HEK293 (cell line): ENCODE data around the gene DCTN1.

ENCODE experiments used
- CTCF ChIA-PET: fragments of 350-600 bp; formaldehyde crosslinking; extraction: SDS; loops from one replicate; lab custom pipeline; 2021; ENCODE audit warnings: antibody characterized with exemption; lab: Yijun Ruan, JAX
- POLR2A ChIA-PET: fragments of 300-600 bp; formaldehyde crosslinking; extraction: SDS; loops from one replicate; lab custom pipeline; 2020; ENCODE audit warnings: antibody characterized with exemption, inconsistent platforms; lab: Yijun Ruan, JAX
- H3K27ac ChIP-seq: fragments of 200-500 bp; sonication (Bioruptor generic); 2 replicates; pipeline ENCODE4 v1.5.1; 2014; ENCODE audit warnings: low read depth, low read length, control low read depth, inconsistent platforms; ENCODE audit errors: extremely low read depth
- H3K36me3 ChIP-seq, 2 experiments: fragments of 200-500 bp in 1 of 2; sonication (Bioruptor generic) in 1 of 2; 1 replicate in 1 of 2; 2 replicates in 1 of 2; pipeline ENCODE4 v1.5.1; 2014 to 2017; ENCODE audit warnings: inconsistent platforms in 2 of 2, low read length in 2 of 2; ENCODE audit not compliant: control insufficient read depth in 2 of 2, insufficient read depth in 1 of 2
- H3K4me1 ChIP-seq: fragments of 200-500 bp; sonication (Bioruptor generic); 2 replicates; pipeline ENCODE4 v1.5.1; 2014; ENCODE audit warnings: mild to moderate bottlenecking, low read length, inconsistent platforms; ENCODE audit not compliant: control insufficient read depth, insufficient read depth
- H3K4me3 ChIP-seq: 2 replicates; pipeline ENCODE4 v1.5.1; 2011; ENCODE audit warnings: low read depth, mild to moderate bottlenecking, control low read depth, low read length, moderate library complexity
- H3K9me3 ChIP-seq: fragments of 200-500 bp; sonication (Bioruptor generic); 2 replicates; pipeline ENCODE4 v1.5.1; 2014; ENCODE audit warnings: low read depth, low read length, inconsistent platforms; ENCODE audit not compliant: control insufficient read depth, insufficient read depth
- ELK4 ChIP-seq: IDR thresholded peaks from 2 replicates; pipeline ENCODE4 v1.6.1; 2011; ENCODE audit warnings: mild to moderate bottlenecking, low read depth, low read length, borderline replicate concordance
- GLI2 ChIP-seq: fragments of 450-650 bp; formaldehyde crosslinking; IDR thresholded peaks from 2 replicates; pipeline ENCODE4; 2017; ENCODE audit warnings: missing biosample characterization, missing genetic modification characterization, low read depth, borderline replicate concordance
- HIC1 ChIP-seq: fragments of 450-650 bp; formaldehyde crosslinking; IDR thresholded peaks from 2 replicates; pipeline ENCODE4 v1.5.1; 2016; ENCODE audit warnings: missing biosample characterization, missing genetic modification characterization
- PBX3 ChIP-seq: sonication (generic); formaldehyde crosslinking; IDR thresholded peaks from 2 replicates; pipeline ENCODE4 v1.8.1; 2022; ENCODE audit warnings: mild to moderate bottlenecking, moderate library complexity, missing genetic modification reagents
- PRDM2 ChIP-seq: fragments of 450-650 bp; formaldehyde crosslinking; IDR thresholded peaks from 2 replicates; pipeline ENCODE4 v1.5.1; 2016; ENCODE audit warnings: missing biosample characterization, missing genetic modification characterization, borderline replicate concordance
- ZBTB6 ChIP-seq: fragments of 450-650 bp; formaldehyde crosslinking; IDR thresholded peaks from 2 replicates; pipeline ENCODE4 v1.5.1; 2017; ENCODE audit warnings: missing biosample characterization, missing genetic modification characterization
- ZEB2 ChIP-seq: fragments of 450-650 bp; formaldehyde crosslinking; IDR thresholded peaks from 2 replicates; pipeline ENCODE4 v1.5.1; 2016; ENCODE audit warnings: missing biosample characterization, missing genetic modification characterization
- ZNF138 ChIP-seq: fragments of 450-650 bp; formaldehyde crosslinking; IDR thresholded peaks from 2 replicates; pipeline ENCODE4 v1.5.1; 2016; ENCODE audit warnings: missing biosample characterization, missing genetic modification characterization, borderline replicate concordance
- ZNF140 ChIP-seq: fragments of 450-650 bp; formaldehyde crosslinking; IDR thresholded peaks from 2 replicates; pipeline ENCODE4 v1.5.1; 2016; ENCODE audit warnings: missing biosample characterization, missing genetic modification characterization
- ZNF19 ChIP-seq: fragments of 450-650 bp; formaldehyde crosslinking; IDR thresholded peaks from 2 replicates; pipeline ENCODE4; 2016; ENCODE audit warnings: missing biosample characterization, missing genetic modification characterization, low read depth
- ZNF24 ChIP-seq: fragments of 450-650 bp; formaldehyde crosslinking; IDR thresholded peaks from 2 replicates; pipeline ENCODE4 v1.5.1; 2016; ENCODE audit warnings: missing biosample characterization, missing genetic modification characterization
- ZNF404 ChIP-seq: fragments of 450-650 bp; formaldehyde crosslinking; IDR thresholded peaks from 2 replicates; pipeline ENCODE4 v1.5.1; 2017; ENCODE audit warnings: missing biosample characterization, missing genetic modification characterization
- ZNF426 ChIP-seq: fragments of 450-650 bp; formaldehyde crosslinking; IDR thresholded peaks from 2 replicates; pipeline ENCODE4 v1.5.1; 2017; ENCODE audit warnings: missing biosample characterization, missing genetic modification characterization, mild to moderate bottlenecking, inconsistent platforms, moderate library complexity
- ZNF433 ChIP-seq: fragments of 450-650 bp; formaldehyde crosslinking; IDR thresholded peaks from 2 replicates; pipeline ENCODE4 v1.5.1; 2016; ENCODE audit warnings: missing biosample characterization, missing genetic modification characterization, low read depth
- ZNF48 ChIP-seq: fragments of 450-650 bp; formaldehyde crosslinking; IDR thresholded peaks from 2 replicates; pipeline ENCODE4 v1.5.1; 2016; ENCODE audit warnings: missing biosample characterization, missing genetic modification characterization
- ZNF585B ChIP-seq: fragments of 450-650 bp; formaldehyde crosslinking; IDR thresholded peaks from 2 replicates; pipeline ENCODE4 v1.5.1; 2016; ENCODE audit warnings: missing biosample characterization, missing genetic modification characterization
- ZNF621 ChIP-seq: fragments of 450-650 bp; formaldehyde crosslinking; IDR thresholded peaks from 2 replicates; pipeline ENCODE4 v1.5.1; 2017; ENCODE audit warnings: missing biosample characterization, missing genetic modification characterization

Gene DCTN1

GRCh38 chr2:74328573-74328972 is 51.5 kb downstream of the DCTN1 start (continued):
- TF ChIP-seq PRDM2, result no peak
- no peak for TF ChIP-seq ZNF24
- no peak for TF ChIP-seq ZNF404 (tag by site-specific recombination)
- no peak for TF ChIP-seq ZNF426

- CTCF ChIA-PET, result interaction anchor here (0.6 to 1.6 kb wide), 3 partner anchors 19 to 259 kb away, joined by 3 to 8 read pairs (median 4); no protein-coding TSS in a partner anchor
- Histone ChIP-seq H3K9me3 (no peaks in the 10 kb centered on the region), H3K4me3 (no peak overlapping the region), H3K27ac (no peak overlapping the region)
- POLR2A ChIA-PET, result no interaction called here
- no peak for TF ChIP-seq ZNF48 (tag by site-specific recombination)
- no peak for TF ChIP-seq ZNF433 (tag by site-specific recombination)
- TF ChIP-seq ZNF621 (tag by site-specific recombination), result no peak
- TF ChIP-seq ZNF138 (tag by site-specific recombination), result no peak
- TF ChIP-seq, all 188 proteins: peak for 0
- Histone ChIP-seq H3K36me3 (peaks cover 6 to 9% of the 10 kb centered on the region in 2 experiments; a peak in 2 of 3 replicates), H3K4me1 (no peaks in the 10 kb centered on the region)
These were observed 52.0 kb downstream of the DCTN1 start for GRCh38 chr2:74328074-74328473.

- no peaks in the 10 kb centered on the region for H3K4me1 ChIP-seq
- POLR2A ChIA-PET, result no interaction called here
- no peak overlapping the region for H3K4me3 ChIP-seq
- H3K27ac ChIP-seq, result no peak overlapping the region
- TF ChIP-seq ZNF585B (tag by site-specific recombination) (no peak), ZNF19 (tag by site-specific recombination) (no peak), ZBTB6 (tag by site-specific recombination) (no peak), HIC1 (tag by site-specific recombination) (no peak), GLI2 (tag by site-specific recombination) (no peak), ZEB2 (tag by site-specific recombination) (no peak), ZNF140 (tag by site-specific recombination) (no peak), ELK4 (no peak), PBX3 (no peak)
- CTCF ChIA-PET, result interaction anchor here (0.7 to 1.6 kb wide), 3 partner anchors 12 to 260 kb away, joined by 3 to 8 read pairs (median 4); no protein-coding TSS in a partner anchor
- peaks cover 6 to 9% of the 10 kb centered on the region in 2 experiments; a peak in 2 of 3 replicates for H3K36me3 ChIP-seq
- H3K9me3 ChIP-seq, result no peaks in the 10 kb centered on the region
These were observed 52.5 kb downstream of the DCTN1 start for GRCh38 chr2:74327627-74328026.
